HG03196 (cell line): ENCODE data around the gene SRD5A1.

Experiments used
- ATAC-seq: cut with Tn5 transposase; IDR thresholded peaks from one replicate; pipeline ENCODE4 v1.9.1; 2021; ENCODE audit not compliant: unreplicated experiment

SRD5A1 gene

GRCh38 chr5:6711409-6712141 lies 78.3 kb downstream of the SRD5A1 start:
- ATAC-seq, result peak; percentile 6

DNA sequence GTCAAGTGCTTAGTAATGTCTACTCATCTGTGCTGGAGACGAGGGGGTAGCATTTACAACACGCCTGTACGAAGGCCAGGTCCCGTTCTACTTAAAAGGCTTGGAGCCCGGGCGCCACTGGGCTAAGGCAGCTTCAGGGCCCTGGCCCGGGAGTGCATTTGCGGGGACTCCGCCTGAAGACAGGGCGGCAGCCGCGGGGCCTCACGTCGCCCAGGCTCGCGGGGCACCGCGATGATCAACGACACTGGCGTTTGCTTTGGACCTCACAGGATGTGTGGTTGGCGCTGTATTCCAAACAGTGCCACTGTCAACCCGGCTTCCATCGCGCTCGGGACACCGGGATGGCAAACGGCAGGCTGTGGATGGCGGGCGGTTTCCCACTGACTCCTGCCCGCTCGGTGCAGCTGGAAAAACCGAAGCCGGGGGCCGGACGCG lies 78.9 kb downstream of the SRD5A1 start:
- ATAC-seq, result peak; percentile 14

- ATAC-seq, result peak; percentile 60
Observed at GRCh38 chr5:6712577-6713273, 79.5 kb downstream of the SRD5A1 start.

- ATAC-seq, result peak; percentile 29
Observed at GRCh38 chr5:6713274-6714225, 80.3 kb downstream of the SRD5A1 start, which contains the start of gene TENT4A. Gene TENT4A (plus strand): TSS chr5:6713432. CDS start chr5:6713984, 552 bp downstream.

DNA sequence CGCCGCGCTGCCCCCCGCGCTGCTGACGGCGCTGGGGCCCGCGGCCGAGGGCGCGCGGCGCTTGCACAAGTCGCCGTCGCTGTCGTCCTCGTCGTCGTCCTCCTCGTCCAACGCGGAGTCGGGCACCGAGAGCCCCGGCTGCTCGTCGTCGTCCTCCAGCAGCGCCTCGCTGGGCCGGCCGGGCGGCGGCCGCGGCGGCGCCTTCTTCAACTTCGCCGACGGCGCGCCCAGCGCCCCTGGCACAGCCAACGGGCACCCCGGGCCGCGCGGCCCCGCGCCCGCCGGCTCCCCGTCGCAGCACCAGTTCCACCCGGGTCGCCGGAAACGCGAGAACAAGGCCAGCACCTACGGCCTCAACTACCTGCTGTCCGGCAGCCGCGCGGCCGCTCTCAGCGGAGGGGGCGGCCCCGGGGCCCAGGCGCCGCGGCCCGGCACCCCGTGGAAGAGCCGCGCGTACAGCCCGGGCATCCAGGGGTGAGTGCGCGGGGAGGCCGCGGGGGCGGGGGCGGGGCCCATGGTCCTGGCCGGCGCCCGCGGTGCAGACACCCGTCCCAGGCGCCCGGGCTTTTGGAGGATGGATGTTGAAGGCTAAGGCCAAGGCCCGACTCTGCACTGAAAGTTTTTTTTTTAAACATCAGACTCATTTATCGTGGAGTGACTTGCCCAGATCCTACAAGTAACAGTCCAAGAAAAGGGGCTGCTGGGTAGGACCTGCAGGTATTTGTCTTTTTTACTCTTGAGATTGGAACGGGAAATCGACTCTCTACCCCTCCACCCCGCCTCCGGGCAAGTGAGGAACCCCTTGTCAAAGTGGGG lies 81.2 kb downstream of the SRD5A1 start:
- no peak for ATAC-seq

GRCh38 chr5:6715271-6715670 lies 82.0 kb downstream of the SRD5A1 start:
- no peak for ATAC-seq

GRCh38 chr5:6715758-6716628 lies 82.8 kb downstream of the SRD5A1 start:
- ATAC-seq, result no peak

DNA sequence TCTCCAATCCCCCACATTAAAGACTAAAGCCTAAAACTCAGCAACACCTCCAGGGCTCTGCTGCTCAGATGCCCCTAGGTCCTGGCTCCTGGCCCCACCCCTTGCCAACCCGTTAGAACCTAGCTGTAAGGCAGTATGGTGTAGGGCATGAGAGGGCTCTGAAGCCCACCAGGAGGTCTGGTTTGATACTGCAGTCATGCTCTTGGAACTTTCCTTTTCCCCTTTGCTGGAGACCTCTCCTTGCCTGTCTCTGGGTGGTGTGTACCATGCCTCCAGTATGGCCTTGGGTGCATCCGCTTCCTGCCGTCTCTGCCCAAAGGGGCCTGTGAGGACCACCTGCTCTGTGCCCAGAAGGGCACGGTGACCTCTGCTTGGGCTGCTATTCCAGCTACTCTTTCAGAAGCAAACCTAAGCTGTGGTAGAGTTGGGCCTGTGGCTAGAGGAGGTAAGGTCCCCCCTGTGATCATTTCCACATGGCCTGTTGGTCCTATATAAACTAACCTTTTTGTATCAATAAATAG lies 83.4 kb downstream of the SRD5A1 start:
- no peak for ATAC-seq

- no peak for ATAC-seq
Observed at GRCh38 chr5:6717247-6717646, 84.0 kb downstream of the SRD5A1 start.

DNA sequence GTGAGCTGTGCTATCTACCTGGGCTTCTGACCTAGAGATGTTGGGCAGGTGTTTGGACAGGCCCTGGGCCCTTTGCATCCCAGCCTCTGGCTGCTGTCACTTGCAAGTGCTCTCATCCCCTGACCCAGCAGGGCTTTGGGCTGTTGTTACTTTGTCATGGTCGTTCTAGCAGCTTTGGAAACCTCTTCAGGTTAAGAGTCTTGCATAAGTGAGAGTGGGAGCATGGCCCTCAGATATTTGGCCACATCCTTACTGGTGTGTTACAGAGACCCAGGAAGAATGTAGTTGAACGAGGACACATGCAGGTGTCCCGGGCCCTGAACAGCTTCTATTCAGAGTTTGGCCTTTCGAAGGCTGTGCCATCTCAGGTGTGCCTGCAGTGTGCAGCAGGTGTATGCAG lies 84.4 kb downstream of the SRD5A1 start:
- ATAC-seq, result no peak

GRCh38 chr5:6718161-6718681 lies 85.0 kb downstream of the SRD5A1 start:
- ATAC-seq, result no peak

DNA sequence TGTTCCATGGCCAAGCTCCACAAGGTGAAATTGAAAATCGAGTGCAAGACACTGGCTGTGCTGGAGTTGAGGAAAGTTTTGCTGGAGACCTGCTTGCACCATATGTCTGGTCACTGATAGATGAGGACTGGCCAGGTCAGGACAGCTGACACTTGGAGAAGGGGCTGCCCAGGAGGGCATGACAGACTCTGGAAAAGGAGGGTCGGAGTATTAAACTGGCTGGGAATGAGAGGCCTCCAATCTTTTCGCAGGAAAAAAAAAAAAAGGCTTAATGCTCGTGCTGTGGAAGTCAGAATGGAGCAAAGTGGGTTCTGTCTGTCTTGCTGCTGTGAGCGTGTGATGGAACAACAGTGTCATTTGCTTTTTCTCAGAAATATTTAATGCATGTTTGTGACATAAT lies 85.5 kb downstream of the SRD5A1 start:
- no peak for ATAC-seq

DNA sequence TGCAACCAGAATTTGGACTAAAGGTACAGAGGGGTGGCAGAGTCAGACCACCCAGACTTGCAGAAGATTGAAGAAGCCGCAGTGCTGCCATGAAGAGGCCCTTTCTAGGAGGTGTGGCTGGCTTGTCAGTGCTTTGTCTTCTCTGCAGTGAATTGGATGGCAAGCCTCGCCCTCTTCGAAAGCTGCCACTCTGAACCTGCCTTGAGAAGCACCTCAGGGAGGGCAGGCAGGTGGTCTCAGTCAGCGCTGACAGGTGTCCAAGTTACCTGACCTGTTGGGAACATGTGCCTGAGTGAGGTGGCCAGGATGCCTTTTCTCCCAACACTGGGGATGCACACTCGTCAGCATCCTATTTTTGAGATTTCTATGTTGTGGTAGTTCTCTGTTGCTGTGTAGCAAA lies 86.2 kb downstream of the SRD5A1 start:
- no peak for ATAC-seq

DNA sequence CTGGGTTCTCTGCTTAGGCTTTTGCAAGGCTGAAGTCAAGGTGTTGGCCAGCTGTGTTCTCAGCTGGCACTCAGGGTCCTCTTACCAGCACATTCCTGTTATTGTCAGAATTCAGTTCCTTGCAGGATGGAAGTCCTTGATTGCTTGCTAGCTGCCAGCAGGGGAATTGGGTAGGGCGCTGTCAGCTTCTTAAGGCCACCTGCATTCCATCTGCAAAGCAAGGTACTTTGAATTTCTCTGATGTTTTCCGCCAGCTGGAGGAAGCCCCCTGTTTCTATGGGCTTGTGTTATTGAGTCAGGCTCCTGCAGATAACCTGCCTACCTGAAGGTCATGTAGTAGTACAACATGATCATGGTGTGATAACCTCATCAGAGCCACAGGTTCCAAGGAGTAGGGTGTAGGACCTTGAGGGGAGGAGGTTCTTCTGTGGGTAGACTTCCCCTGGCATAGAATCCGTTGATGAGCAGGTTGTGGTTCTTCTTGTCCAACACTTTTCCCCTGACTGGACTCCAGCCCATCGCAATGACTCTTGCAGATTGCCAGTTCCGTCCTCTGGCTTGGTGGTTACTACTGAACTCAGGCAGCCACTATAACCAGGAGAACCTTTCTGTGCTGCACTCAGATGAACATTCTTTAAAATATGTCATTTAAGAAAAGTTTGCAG lies 86.8 kb downstream of the SRD5A1 start:
- no peak for ATAC-seq

GRCh38 chr5:6720561-6720921 lies 87.3 kb downstream of the SRD5A1 start:
- no peak for ATAC-seq

GRCh38 chr5:6721442-6721841 lies 88.2 kb downstream of the SRD5A1 start:
- ATAC-seq, result no peak

- peak; percentile 37 for ATAC-seq
Observed at GRCh38 chr5:6722015-6722414, 88.8 kb downstream of the SRD5A1 start.

DNA sequence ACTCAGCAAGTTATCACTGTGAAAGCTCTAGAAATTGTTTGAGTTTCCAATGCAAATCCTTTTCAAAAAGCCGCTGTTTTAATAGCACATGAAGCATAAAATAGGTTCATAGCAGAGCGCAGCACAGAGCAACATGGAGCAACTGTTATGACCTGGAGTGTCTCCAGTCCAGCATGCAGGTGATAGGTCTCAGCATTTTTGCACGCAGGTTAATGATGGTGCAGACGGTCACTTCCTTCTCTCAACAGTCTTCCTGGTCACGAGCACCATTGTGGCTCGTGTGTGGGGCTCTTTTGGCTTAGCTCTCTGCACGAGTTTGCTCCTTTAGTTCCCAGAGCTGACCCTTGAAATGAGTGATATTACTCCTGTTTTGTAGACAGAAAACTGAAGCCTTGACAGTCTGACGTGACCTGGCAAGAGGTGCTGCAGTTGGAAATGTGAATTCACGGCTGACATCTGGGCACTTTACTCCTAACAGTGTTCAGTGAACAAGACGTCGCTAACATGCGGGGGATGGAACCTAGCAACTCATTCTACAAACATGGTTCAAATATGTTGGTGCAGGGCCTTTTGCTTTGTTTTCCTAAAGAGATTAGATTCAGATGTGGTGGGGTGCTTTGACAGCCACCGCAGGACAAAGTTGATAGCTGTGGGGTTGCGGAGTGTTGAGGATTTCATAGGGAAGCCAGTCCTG lies 90.0 kb downstream of the SRD5A1 start:
- no peak for ATAC-seq
